ENCODE measurements around the gene DEFB127. TPM values are rescaled to one million over a fixed set of nuclear protein-coding genes. Genes with fewer than 3 reads are reported as not detected.

The DEFB127 gene
- total RNA-seq, 1 experiment from 2014 or later, result not detected

Other genes starting within 250 kb of the DEFB127 start
- not detected for gene DEFB125, start 69.8 kb upstream of the DEFB127 start, total RNA-seq (2021; ENCODE audit: unreplicated experiment)
- not detected for gene DEFB126, start 14.9 kb upstream of the DEFB127 start, total RNA-seq (2021; ENCODE audit: unreplicated experiment)
- not detected for gene DEFB128, start 32.3 kb downstream of the DEFB127 start, total RNA-seq (2021; ENCODE audit: unreplicated experiment)
- gene DEFB129, start 69.8 kb downstream of the DEFB127 start, total RNA-seq (2021; ENCODE audit: unreplicated experiment), result not detected
- gene DEFB132, start 100.3 kb downstream of the DEFB127 start, total RNA-seq (2021; ENCODE audit: unreplicated experiment), result 0.10 TPM
- gene C20orf96, start 133.3 kb downstream of the DEFB127 start, total RNA-seq (2021; ENCODE audit: unreplicated experiment), result 20.5 TPM
- gene ZCCHC3, start 140.1 kb downstream of the DEFB127 start, total RNA-seq (2021; ENCODE audit: unreplicated experiment), result 18.9 TPM
- 48.6 TPM for gene SOX12, start 168.1 kb downstream of the DEFB127 start, total RNA-seq (2021; ENCODE audit: unreplicated experiment)
- 44.9 TPM for gene NRSN2, start 189.7 kb downstream of the DEFB127 start, total RNA-seq (2021; ENCODE audit: unreplicated experiment)
- 35.6 TPM for gene TRIB3, start 223.3 kb downstream of the DEFB127 start, total RNA-seq (2021; ENCODE audit: unreplicated experiment)